Stimulated activated CD4-positive, alpha-beta T cell treated with anti-CD3 and anti-CD28 coated beads, Interleukin-12 subunit alpha, Interleukin-12 subunit beta, amount 100 ng/mL, for 4 hours (primary cell): ENCODE measurements around the gene FAM111A.
"Not testable (repeated sequence)": the region's sequence is repeated elsewhere in the genome, so short reads cannot be mapped to it uniquely, and the experiment has no call there.

ENCODE experiments used
- DNase-seq: peaks from one replicate; pipeline ENCODE4 v3.0.0-alpha.2; 2020

FAM111A gene, protein sequence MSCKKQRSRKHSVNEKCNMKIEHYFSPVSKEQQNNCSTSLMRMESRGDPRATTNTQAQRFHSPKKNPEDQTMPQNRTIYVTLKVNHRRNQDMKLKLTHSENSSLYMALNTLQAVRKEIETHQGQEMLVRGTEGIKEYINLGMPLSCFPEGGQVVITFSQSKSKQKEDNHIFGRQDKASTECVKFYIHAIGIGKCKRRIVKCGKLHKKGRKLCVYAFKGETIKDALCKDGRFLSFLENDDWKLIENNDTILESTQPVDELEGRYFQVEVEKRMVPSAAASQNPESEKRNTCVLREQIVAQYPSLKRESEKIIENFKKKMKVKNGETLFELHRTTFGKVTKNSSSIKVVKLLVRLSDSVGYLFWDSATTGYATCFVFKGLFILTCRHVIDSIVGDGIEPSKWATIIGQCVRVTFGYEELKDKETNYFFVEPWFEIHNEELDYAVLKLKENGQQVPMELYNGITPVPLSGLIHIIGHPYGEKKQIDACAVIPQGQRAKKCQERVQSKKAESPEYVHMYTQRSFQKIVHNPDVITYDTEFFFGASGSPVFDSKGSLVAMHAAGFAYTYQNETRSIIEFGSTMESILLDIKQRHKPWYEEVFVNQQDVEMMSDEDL

DNA sequence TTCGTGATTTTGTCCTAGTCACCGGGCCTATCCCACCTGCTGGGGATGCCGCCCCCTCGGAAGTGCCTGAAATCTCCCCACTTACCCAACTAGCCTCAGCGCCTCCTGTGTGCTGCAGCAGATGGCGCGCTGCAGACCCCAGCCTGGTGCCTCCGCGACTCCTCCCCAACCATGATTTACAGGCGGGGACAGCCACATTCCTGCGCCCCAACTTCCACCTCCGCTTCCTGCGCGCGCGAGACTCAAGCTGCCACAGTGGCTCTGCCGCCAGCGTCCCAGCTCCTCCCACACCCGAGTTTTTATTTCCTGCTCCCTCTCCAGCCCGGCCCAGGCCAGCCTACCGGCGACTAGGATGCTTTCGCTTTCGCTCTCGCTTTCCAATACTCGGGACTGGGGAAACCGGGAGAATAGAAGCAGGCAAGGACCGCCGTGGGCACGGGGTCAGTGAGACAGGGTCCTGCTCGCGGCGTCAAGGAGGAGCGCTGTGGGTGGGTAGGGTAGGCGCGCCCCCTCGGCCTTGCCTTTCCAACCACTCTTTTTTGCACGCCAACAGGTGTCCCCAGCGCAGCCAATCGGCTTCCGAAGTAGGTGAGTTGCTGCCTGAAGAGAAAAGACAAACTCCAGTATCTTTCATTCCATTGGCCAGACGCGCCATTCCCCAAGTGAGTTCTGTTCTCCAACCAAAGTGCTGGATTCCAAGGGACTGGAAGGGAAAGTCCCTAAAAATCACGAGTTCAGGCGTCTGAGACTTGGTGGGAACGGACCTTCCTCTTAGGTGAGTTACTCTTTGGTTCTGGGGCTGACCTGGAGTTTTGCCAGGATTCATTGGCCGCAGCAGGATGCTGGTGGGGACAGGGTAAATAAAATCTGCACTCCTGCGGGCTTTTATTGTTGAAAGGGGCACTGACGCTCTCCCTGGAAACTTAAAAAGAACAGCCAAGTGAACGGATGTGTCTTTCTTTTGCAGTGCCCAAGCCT, at the start of gene FAM111A:
TSS of gene FAM111A (plus strand) at position 327 of the 978 bp plus-strand sequence. CDS start 6,017 bp downstream, outside the sequence.
- peak; percentile 65 for DNase-seq

DNA sequence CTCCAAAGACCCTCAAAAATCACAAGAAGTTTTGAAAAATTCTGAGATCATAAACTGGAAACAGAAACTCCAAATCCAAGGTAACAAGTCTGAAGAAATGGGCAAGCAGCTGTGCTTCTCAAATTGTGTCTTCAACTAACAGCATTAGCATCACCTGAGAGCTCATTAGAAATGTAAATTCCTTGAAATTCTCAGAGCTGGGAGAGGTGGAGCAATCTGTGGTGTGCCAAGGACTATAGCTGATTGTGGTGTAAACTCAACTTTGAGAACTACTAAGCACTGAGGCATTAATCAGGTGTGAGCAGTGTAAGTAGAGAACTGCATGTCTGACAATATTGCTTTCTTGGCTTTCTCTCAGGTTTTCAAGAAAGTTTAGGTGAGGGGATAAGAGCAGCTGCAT, 49.1 kb upstream of the FAM111A start:
- DNase-seq, result not testable (repeated sequence)

DNA sequence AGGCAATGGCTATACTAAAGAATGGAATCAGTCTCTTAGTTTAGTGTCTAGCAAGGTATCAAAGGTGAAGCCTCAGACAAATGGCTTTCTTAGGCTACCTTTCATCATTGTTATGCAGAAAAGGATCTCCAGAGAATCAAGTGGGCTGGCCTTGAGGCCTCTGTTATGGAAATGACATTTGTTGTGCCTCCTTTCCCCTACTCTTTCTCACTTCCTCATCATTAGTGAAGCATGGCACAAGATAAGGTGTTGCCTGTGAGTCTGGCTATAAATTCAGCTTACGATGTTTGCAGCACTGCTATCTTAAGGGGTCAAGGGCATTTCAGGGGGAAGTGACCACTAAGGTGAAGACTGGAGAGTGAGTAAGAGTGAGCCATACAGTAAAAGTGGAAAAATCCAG, 47.4 kb upstream of the FAM111A start:
- not testable (repeated sequence) for DNase-seq

DNA sequence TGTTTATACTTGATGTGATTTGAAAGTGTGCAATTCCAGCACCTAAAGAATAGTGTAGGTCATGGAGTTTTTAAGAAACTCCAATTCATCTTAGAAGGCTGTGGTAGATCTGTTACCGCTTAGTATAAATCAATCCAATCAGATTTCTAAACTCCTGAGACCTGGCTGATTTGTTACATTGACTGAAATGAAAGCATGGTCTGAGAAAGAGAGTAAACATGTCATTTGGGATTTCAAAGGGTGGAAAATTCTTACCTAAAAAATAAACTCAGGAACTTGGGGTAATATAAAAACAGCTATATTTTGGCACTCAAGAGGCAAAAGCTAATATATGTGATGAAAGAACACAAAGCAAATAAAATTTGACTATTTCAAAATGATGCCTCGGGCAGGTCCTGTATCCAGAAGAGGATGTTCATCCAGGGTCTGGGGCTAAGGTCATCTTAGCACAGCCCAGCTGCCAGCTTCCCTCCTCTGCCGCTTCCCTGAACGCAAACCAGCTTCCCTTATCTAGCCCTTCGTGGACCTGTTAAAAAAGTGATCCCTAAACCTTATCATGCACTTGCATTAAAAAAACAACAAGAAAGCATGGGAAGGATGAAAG, 46.6 kb upstream of the FAM111A start:
- DNase-seq, result not testable (repeated sequence)

DNA sequence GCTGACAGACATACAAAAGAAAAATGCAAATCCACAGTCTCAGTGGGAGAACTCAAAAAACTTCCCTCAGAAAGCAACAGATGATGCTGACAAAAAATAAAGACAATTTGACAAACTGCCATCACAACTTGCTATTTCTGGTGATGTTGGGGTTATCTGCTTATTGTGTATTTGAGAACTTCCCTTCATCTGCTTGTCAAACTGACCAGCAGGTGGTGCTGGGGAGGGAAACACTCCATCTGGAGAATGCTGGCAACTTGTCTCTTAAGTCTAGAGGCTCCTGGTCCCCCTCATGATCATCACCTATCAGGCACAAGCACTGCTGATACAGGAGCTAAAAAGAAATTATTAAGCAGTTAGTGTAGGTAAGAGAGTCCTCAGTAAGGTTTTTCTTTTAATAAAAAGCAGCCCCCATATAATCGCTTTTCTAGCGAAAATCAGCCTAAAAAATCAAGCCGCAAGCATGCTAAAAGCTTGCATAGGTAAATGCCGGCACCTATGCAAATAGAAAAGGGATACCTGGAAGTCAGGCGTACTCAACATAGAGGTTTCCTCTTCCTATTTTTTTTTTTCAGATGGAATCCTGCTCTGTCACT, 45.4 kb upstream of the FAM111A start:
- peak; percentile 61 for DNase-seq

DNA sequence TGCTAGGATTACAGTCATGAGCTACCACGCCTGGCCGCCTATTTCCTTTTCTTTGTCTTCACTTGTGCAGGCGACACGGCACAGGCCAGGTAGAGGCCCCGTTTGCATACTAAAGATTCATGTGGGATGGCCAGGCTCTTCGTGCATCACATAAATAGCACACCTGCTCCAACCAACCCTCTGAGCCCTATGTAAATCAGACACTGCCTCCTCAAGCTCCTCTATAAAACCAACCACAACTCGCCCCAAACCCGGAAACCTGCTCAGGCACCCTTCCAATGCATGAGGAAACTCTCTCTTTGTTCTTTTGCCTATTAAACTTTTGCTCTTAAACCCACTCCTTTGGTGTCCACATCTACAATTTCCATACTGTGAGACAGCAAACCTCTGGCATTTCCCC, 44.7 kb upstream of the FAM111A start:
- not testable (repeated sequence) for DNase-seq

DNA sequence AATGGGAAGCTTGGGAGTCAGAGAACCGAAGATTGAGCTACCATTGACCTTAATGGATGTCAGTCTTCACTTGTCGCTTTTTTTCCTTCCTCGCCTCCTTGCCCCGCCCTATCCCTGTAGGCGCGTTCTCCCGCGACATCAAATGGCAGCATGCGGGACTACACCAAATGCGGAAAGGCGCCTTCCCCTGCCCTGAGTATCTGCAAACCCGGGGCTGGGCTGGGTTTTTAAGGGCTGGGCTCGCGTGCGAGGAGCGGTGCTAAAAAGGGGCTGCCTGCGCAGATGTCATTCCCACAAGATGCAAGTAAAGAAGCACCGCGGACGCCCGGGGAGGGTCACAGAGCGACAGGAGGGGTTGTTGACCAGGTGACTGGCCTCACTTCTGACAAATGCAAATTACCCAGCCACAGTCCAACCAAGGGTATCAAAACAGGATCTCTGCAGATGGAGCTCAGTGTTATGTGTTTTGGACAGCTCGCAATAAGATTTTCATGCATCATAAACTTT, 40.3 kb upstream of the FAM111A start:
- peak; percentile 37 for DNase-seq

DNA sequence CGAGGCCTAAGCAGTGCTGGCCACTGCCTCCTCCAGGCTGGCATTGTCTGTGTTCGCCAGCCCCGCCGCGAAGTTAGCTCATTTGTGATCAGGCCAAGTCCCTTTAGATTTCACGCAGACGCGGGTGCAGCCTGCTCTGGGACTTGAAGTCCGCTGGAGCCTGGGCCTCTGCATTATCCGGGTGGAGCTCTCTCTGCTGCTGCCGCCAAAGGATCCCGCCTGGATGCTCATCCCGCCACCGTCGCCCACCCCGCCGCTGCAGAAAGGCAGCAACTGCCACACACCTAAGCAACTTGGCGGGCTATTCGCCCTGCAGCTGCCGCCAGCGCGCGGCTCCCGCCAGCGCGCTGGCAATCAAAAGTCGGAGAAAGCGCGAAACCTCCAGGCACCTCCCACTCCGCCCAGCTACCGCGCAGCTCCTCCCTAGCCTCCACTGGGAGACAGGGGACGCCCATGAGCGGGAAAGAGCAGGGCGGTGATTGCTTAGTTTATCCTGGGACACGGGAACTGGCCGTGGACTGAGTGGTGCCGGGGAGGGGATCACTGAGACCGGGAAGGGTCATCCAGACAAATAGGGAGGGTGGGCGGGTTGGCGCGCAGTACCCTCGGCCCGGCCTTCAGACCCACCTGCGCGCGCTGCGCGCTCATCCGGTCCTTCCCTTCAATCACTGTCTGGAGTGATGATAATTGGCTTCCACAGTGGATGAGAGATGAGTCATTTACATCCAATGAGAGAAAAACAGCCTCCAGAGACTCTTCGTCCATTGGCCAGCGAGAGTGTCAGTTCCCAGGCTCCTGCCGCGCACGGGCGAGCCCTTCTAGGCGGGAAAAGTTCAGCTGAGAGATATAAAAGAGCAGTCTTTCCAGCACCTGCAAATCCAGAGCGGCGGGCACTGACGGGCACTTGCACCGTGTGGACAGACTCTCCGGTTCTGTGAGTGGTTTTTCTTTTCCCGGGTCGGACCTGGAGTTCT, 36.0 kb upstream of the FAM111A start, which contains the start of gene FAM111B:
TSS of gene FAM111B (plus strand) at position 875 of the 974 bp plus-strand sequence. CDS start 2,389 bp downstream, outside the sequence.
- peak; percentile 37 for DNase-seq

DNA sequence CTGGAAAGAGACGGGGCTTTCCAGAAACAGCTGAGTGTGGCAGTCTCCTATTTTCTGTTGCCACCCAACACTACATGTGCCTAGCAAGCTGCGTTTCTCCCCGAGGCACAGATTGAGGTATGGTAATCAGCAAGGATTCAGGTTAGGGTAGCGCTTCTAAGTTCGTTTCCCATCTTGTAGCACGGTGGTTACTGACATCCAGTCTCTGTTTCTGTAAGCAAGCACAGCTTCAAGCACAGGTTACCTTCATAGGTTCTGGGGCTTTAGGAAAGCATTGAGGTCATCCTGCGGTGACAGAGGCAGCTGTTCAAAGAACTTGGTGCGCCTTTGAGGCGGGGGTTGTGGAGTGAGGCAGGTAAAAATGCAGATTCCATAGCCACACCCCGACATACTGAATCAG, 34.9 kb upstream of the FAM111A start:
- not testable (repeated sequence) for DNase-seq

DNA sequence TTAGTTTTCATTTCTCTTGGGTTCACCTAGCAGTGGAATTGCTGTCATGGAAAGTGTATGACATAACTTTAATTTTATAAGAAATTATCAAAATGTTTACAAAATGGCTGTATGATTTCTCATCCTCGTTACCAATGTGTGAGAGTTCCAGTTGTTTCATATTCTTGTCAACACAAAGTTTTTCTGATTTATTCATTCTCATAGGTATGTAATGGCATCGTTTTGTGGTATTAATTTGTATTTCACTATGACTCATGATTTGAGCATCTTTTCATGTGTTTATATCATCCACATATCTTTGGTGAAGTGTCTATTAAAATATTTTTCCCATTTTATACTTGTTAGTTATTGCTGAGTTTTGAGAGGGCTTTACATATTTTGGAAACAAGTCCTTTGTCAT, 30.2 kb upstream of the FAM111A start:
- DNase-seq, result no peak

DNA sequence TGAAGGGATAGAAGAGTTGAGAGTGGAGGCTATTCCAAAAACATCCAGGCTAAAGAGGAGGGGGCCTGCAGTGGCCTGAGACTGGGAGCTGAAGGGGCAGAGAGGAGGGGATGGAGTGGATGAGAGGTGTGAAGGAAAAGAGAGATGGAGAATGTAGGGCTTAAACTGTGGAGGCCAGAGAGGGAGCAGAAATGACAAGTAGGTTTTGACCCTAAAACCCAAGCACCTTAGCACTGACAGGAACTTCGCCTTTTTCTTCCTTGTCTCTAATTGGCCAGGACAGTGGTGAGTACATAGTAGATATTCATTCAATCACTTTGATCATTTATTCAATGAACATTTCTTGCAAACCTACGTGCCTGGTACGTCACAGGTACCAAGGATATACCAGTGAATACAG, 28.3 kb upstream of the FAM111A start:
- DNase-seq, result no peak

DNA sequence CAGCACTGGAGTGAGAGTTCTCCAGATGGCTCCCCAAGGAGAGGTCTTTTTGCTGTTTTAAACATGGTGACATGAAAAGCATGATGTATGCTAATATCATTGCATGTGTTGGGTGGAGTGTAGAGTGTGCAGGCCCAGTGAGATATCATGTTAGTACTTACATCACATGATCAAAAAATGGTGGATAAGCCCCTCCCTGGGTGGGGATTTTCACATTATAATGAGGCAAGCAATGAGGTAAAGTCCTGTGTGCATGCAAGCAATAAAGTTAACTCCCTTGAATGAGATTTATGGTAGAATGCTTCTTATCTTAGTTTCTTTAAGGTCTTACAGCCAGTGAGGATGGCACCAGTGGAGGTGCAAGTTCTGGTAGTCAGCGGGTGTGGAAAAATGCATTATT, 27.1 kb upstream of the FAM111A start:
- DNase-seq, result no peak

DNA sequence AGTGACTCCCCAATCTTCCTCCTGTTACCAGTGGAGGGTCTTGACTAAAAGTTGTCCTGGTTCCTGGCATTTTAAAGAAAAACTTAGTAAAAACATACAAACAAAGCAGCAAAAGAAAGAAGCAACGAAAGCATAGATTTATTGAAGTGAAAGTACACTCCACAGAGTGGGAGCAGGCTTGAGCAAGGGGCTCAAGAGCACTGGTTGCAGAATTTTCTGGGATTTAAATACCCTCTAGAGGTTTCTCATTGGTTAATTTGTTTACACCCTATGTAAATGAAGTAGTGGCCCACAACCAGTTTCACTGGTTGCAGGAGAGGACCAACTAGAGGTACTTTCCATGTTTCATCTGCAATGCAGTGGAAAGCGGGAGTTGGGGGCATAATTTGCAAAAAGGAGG, 24.9 kb upstream of the FAM111A start:
- no peak for DNase-seq

DNA sequence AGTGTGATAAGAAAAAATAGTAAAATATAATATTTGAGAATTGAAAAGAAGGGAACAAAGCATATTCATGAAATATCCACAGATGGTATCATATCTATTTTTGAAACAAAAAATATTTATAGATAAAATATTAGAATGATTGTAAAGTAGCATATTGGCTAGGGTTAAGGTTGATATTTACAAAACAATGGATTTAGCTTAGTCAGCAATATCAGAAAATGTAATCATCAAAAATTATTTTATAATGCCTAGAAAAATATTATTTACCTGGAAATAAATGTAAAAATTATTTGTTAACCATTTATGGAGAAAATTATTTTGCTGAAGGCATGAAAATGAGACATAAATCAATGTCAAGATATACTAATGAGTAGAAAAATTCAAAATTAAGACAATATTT, 22.8 kb upstream of the FAM111A start:
- no peak for DNase-seq

DNA sequence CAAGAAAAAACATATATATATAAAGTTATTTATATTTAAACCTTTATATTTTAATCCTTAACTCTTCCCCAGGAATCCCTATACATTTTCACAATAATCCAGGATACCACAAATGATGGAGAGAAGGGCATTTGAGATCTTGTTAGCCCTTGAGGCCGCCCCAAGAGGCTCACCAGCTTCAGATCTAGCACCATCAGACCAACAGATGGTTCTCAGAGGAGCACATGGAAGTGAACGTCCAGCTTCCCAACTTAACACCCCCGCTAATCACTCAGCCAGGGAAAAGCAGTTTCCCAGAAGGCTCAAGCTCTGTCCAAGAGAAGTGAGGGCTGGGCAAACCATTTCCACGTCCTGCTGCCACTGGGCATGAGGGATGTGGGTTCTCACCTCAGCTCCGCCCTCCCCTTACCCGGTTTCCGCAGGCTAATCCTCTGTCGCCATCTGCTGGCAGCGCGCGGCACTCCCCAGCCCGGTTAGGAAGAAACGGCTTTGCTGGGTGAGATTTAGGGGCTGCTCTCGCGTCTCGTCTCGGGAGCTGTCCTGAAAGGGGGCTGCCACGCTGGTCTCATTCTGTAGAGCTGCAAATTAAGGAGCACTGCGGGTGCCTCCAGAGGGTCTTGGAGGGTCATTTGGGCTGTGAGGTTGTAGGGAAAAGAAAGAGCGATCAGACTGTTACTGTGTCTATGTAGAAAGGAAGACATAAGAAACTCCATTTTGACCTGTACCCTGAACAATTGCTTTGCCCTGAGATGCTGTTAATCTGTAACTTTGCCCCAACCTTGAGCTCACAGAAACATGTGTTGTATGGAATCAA, 6.8 kb upstream of the FAM111A start:
- peak; percentile 90 for DNase-seq

DNA sequence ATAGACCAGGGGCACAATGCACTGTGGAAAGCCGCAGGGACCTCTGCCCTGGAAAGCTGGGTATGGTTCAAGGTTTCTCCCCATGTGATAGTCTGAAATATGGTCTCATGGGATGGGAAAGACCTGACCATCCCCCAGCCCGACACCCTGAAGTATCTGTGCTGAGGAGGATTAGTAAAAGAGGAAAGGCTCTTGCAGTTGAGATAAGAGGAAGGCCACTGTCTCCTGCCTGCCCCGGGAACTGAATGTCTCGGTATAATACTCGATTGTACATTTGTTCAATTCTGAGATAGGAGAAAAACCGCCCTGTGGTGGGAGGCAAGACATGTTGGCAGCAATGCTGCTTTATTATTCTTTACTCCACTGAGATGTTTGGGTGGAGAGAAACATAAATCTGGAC, 6.1 kb upstream of the FAM111A start:
- DNase-seq, result not testable (repeated sequence)

DNA sequence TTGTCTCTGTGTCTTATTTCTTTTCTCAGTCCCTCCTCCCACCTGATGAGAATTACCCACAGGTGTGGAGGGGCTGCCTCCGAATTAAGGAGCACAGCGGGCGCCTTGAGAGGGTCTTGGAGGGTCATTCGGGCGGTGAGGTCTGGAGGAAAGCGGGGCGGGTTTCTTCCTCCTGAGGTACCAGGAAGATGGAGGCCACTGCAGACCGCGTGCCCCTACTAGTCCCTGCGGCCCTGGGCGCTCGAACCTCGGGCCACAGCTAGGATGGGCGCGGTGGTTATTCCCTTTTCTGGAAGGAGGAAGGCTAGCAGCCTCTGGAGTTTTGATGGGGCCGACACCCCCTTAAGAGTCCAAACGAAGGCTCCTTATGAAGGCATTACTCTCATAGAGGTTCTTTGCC, 5.5 kb upstream of the FAM111A start:
- DNase-seq, result no peak

DNA sequence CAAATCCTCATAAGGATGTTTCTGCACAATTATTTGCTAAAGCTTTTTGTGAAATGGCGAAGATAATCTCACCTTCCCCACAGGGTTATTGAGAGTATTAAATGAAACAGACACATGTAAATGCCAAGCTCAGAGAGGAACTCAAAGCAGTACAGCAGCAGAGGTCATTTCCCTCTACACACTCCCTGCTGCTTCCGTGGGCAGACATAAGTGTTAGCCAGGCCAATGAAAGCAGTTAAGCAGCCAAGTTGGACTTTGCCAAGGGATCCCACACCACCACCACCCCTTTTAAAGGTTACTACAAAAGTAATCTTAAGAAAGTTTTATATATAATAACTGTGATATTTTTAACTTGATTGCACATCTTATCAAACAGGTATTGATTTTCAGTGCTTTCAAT, 4.0 kb upstream of the FAM111A start:
- no peak for DNase-seq

DNA sequence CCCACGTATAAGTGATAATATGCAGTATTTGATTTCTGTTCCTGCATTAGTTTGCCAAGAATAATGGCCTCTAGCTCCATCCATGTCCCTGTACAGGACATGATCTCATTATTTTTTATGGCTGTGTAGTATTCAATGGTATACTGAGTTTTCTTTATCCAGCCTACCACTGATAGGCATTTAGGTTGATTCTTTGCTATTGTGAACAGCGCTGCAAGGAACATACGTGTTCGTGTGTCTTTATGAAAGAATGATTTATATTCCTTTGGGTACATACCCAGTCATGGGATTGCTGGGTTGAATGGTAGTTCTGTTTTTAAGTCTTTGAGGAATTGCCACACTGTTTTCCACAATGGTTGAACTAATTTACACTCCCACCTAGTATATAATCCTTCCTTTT, 1.5 kb upstream of the FAM111A start:
- DNase-seq, result no peak
